ENCODE data around the gene TPCN1.

- TF ChIP-seq CTCF (conservative IDR thresholded peaks at IDR 0.05 in 1 of 2, IDR thresholded peaks at IDR 0.05 in 1 of 2; ENCODE audit: low read depth in 1 of 2, low read length in 2 of 2) (no peak), EZH2 (IDR thresholded peaks at IDR 0.05; ENCODE audit: low read length, missing control alignments) (no peak)
Measured at GRCh38 chr12:113245695-113246477, 24.6 kb downstream of the TPCN1 start.
